NB4 (cell line): Measurements from ENCODE around the gene SLIT1.

Experiments
- DNase-seq: peaks from one replicate; pipeline ENCODE4 v3.0.0; 2010; ENCODE audit warnings: low read depth
- H3K4me3 ChIP-seq: one replicate; pipeline ENCODE4 v1.5.1; 2011; ENCODE audit warnings: mild to moderate bottlenecking, low read depth, low read length, moderate library complexity
- CTCF ChIP-seq: IDR thresholded peaks from one replicate; pipeline ENCODE4 v1.5.1; 2012; ENCODE audit warnings: low read depth, low read length
- MAX ChIP-seq: IDR thresholded peaks from 2 replicates; pipeline ENCODE4 v1.6.1; 2011; ENCODE audit warnings: low read depth, low read length
- MYC ChIP-seq: IDR thresholded peaks from 2 replicates; pipeline ENCODE4 v1.6.1; 2011; ENCODE audit warnings: low read depth, low read length
- POLR2A ChIP-seq: IDR thresholded peaks from 2 replicates; pipeline ENCODE4 v1.6.1; 2011; ENCODE audit warnings: mild to moderate bottlenecking; ENCODE audit not compliant: insufficient read length; ENCODE audit errors: extremely low read depth

The SLIT1 gene

GRCh38 chr10:96987141-96987841 is 198.5 kb downstream of the SLIT1 start:
- TF ChIP-seq POLR2A (no peak), CTCF (no peak), MAX (no peak), MYC (no peak)
- no peak for DNase-seq
- no peak overlapping the region for H3K4me3 ChIP-seq

GRCh38 chr10:96986200-96986856 is 199.4 kb downstream of the SLIT1 start:
- H3K4me3 ChIP-seq = no peak overlapping the region
- no peak for DNase-seq
- TF ChIP-seq MYC (no peak), POLR2A (no peak), CTCF (no peak), MAX (no peak)

- H3K4me3 ChIP-seq = no peak overlapping the region
- no peak for DNase-seq
- TF ChIP-seq CTCF (no peak), POLR2A (no peak), MAX (no peak), MYC (no peak)
Measured at GRCh38 chr10:96984541-96985131, 201.1 kb downstream of the SLIT1 start.

- no peak for DNase-seq
- H3K4me3 ChIP-seq = no peak overlapping the region
- TF ChIP-seq POLR2A (no peak), CTCF (no peak), MYC (no peak), MAX (no peak)
Measured at GRCh38 chr10:96982149-96982930, 203.4 kb downstream of the SLIT1 start.

GRCh38 chr10:96978621-96979154 is 207.1 kb downstream of the SLIT1 start:
- TF ChIP-seq POLR2A (no peak), CTCF (no peak), MYC (no peak), MAX (no peak)
- no peak overlapping the region for H3K4me3 ChIP-seq
- no peak for DNase-seq
